Neutrophil (primary cell): ENCODE results near the gene MCF2L.
"Not testable (repeated sequence)": the region's sequence is repeated elsewhere in the genome, so short reads cannot be mapped to it uniquely, and the experiment has no call there.

Experiments used
- H3K27ac ChIP-seq: fragments of 200-600 bp; sonication (generic); 2 replicates; pipeline ENCODE4 v1.5.1; 2016; ENCODE audit warnings: mild to moderate bottlenecking, moderate library complexity
- H3K27me3 ChIP-seq: fragments of 200-600 bp; sonication (generic); 2 replicates; pipeline ENCODE4 v1.6.0; 2016; ENCODE audit warnings: mild to moderate bottlenecking
- H3K36me3 ChIP-seq: fragments of 200-600 bp; sonication (generic); 2 replicates; pipeline ENCODE4 v1.5.1; 2017
- H3K4me1 ChIP-seq, 2 experiments: fragments of 200-600 bp in 1 of 2; sonication (generic) in 1 of 2; 1 replicate in 1 of 2; 2 replicates in 1 of 2; pipeline versions ENCODE4 v1.5.1 to v1.6.1; 2013 to 2016; ENCODE audit warnings: low read depth in 1 of 2, low read length in 1 of 2, mild to moderate bottlenecking in 1 of 2, moderate library complexity in 1 of 2; ENCODE audit not compliant: control insufficient read depth in 1 of 2, insufficient read depth in 1 of 2
- H3K4me3 ChIP-seq, 2 experiments: fragments of 200-600 bp in 1 of 2; sonication (generic) in 1 of 2; 1 replicate in 1 of 2; 2 replicates in 1 of 2; pipeline ENCODE4 v1.5.1; 2013 to 2016; ENCODE audit warnings: low read depth in 1 of 2, low read length in 1 of 2, mild to moderate bottlenecking in 1 of 2, moderate library complexity in 1 of 2
- H3K9me3 ChIP-seq: fragments of 200-600 bp; sonication (generic); 2 replicates; pipeline ENCODE4 v1.5.1; 2016
- TF ChIP-seq, protein P1 (sequence below): fragments of 200-600 bp; sonication (generic); IDR thresholded peaks from 2 replicates; pipeline ENCODE4 v1.5.1; 2016; ENCODE audit warnings: antibody characterized with exemption

MCF2L gene

DNA sequence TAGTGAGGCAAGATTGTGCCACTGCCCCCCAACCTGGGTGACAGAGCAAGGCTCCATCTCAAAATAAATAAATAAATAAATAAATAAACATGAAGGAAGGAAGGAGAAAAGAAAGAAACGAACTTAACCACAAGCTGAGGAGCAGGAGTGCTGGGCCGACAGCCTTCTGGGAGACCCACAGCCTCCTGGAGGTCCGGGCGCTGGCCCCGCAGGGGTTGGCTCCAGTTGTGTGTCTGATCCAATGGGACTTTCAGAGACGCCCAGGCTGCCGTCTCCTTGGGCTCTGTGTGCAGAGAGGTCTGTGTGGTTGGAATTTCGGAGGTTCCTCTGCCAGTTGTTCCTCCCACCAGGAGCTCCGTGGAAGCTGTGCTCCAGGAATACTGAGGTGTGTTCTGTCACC lies 36.0 kb upstream of the MCF2L start:
- Histone ChIP-seq H3K4me1 (peaks cover 0 to 4% of the 10 kb centered on the region in 2 experiments), H3K27me3 (peaks cover 37% of the 10 kb centered on the region), H3K9me3 (no peaks in the 10 kb centered on the region), H3K36me3 (no peaks in the 10 kb centered on the region), H3K27ac (no peak overlapping the region), H3K4me3 (no peak overlapping the region)
- TF ChIP-seq, protein P1, sequence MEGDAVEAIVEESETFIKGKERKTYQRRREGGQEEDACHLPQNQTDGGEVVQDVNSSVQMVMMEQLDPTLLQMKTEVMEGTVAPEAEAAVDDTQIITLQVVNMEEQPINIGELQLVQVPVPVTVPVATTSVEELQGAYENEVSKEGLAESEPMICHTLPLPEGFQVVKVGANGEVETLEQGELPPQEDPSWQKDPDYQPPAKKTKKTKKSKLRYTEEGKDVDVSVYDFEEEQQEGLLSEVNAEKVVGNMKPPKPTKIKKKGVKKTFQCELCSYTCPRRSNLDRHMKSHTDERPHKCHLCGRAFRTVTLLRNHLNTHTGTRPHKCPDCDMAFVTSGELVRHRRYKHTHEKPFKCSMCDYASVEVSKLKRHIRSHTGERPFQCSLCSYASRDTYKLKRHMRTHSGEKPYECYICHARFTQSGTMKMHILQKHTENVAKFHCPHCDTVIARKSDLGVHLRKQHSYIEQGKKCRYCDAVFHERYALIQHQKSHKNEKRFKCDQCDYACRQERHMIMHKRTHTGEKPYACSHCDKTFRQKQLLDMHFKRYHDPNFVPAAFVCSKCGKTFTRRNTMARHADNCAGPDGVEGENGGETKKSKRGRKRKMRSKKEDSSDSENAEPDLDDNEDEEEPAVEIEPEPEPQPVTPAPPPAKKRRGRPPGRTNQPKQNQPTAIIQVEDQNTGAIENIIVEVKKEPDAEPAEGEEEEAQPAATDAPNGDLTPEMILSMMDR = no peak

DNA sequence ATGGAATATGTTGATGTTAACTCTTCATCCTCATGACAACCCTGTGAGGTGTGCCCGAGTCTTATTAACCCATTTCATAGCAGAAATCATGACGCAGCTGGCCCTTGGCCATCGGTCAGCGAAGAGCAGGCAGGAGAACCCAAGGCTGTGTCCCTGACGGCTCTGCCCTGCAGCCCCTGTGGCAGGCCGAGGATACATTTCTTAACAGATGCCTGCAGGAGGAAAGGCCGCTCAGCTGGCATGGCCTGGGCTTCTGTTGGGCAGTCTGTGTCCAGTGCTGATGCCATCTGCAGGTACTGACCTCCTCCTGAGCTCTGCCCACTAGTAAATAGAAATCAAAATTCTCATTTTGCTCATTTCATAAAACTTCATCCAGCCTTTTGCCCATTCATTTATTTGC lies 35.4 kb upstream of the MCF2L start:
- Histone ChIP-seq H3K4me3 (no peak overlapping the region), H3K27me3 (peaks cover 30% of the 10 kb centered on the region), H3K9me3 (no peaks in the 10 kb centered on the region), H3K4me1 (peaks cover 0 to 4% of the 10 kb centered on the region in 2 experiments), H3K36me3 (no peaks in the 10 kb centered on the region), H3K27ac (no peak overlapping the region)
- TF ChIP-seq, protein P1 = no peak

GRCh38 chr13:112934078-112934477 lies 34.9 kb upstream of the MCF2L start:
- no peaks in the 10 kb centered on the region for H3K9me3 ChIP-seq
- TF ChIP-seq, protein P1 = no peak
- no peaks in the 10 kb centered on the region for H3K36me3 ChIP-seq
- H3K27ac ChIP-seq = no peak overlapping the region
- no peak overlapping the region for H3K4me3 ChIP-seq
- H3K27me3 ChIP-seq = peaks cover 30% of the 10 kb centered on the region
- H3K4me1 ChIP-seq = peaks cover 0 to 4% of the 10 kb centered on the region in 2 experiments

- Histone ChIP-seq H3K4me1 (peaks cover 10 to 11% of the 10 kb centered on the region in 2 experiments), H3K4me3 (no peak overlapping the region), H3K27me3 (peaks cover 45% of the 10 kb centered on the region), H3K9me3 (no peaks in the 10 kb centered on the region), H3K36me3 (no peaks in the 10 kb centered on the region), H3K27ac (no peak overlapping the region)
- TF ChIP-seq, protein P1 = no peak
Observed at GRCh38 chr13:112938680-112939079, 30.3 kb upstream of the MCF2L start.

DNA sequence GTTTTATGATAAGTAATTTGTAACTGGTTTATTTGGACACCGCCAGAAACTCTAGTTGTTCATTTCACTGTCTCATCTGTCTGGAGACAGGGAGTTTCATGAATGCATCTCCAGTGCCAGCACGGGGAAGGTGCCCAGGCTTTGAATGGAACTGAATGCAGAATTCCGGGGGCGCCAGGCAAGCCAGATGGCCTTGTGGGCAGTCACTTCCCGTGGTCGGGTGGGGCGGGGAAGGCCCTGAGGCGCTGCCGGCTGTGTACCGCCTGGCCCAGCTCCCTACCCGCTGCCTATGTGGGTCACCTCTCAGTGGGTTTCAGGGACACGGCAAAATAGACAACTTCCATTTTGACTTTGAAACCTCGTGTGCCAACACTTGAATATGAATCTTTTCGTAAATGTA lies 28.8 kb upstream of the MCF2L start:
- Histone ChIP-seq H3K27ac (no peak overlapping the region), H3K4me3 (no peak overlapping the region), H3K9me3 (no peaks in the 10 kb centered on the region), H3K4me1 (peaks cover 10 to 13% of the 10 kb centered on the region in 2 experiments), H3K27me3 (peaks cover 61% of the 10 kb centered on the region), H3K36me3 (no peaks in the 10 kb centered on the region)
- TF ChIP-seq, protein P1 = no peak

GRCh38 chr13:112941349-112941748 lies 27.7 kb upstream of the MCF2L start:
- H3K27ac ChIP-seq = no peak overlapping the region
- no peak overlapping the region for H3K4me3 ChIP-seq
- peaks cover 10 to 13% of the 10 kb centered on the region in 2 experiments for H3K4me1 ChIP-seq
- no peaks in the 10 kb centered on the region for H3K9me3 ChIP-seq
- TF ChIP-seq, protein P1 = no peak
- no peaks in the 10 kb centered on the region for H3K36me3 ChIP-seq
- H3K27me3 ChIP-seq = peaks cover 72% of the 10 kb centered on the region

DNA sequence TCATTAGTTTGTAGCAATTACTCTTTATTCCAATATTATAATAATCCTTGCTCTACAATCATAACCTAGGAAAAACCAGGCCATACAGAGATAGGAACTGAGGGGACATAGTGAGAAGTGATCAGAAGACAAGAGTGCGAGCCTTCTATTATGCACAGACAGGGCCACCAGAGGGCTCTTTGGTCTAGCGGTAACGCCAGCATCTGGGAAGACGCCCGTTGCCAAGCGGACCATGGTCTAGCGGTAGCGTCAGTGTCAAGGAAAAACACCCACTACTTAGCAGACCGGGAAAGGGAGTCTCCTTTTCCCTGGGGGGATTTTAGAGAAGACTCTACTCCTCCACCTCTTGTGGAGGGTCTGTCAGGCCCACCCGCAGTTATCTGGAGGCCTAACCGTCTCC lies 27.2 kb upstream of the MCF2L start:
- peaks cover 10 to 13% of the 10 kb centered on the region in 2 experiments for H3K4me1 ChIP-seq
- not testable (repeated sequence) for H3K36me3 ChIP-seq, H3K9me3 ChIP-seq, H3K27ac ChIP-seq, H3K4me3 ChIP-seq
- peaks cover 76% of the 10 kb centered on the region for H3K27me3 ChIP-seq
